DMS53 (cell line): ENCODE results near the gene DDC.
"Not testable (repeated sequence)": the region's sequence is repeated elsewhere in the genome, so short reads cannot be mapped to it uniquely, and the experiment has no call there.

Experiments
- DNase-seq: peaks from one replicate; lab custom pipeline; 2025; lab: John Stamatoyannopoulos, UW

The DDC gene

GRCh38 chr7:50519350-50519749 is 45.9 kb downstream of the DDC start:
- DNase-seq = not testable (repeated sequence)

GRCh38 chr7:50513166-50513871 is 51.9 kb downstream of the DDC start:
- DNase-seq = no peak

- DNase-seq = no peak
These were observed 52.8 kb downstream of the DDC start for GRCh38 chr7:50512384-50512783.

GRCh38 chr7:50509459-50509858 is 55.7 kb downstream of the DDC start:
- DNase-seq = no peak

GRCh38 chr7:50508471-50508943 is 56.7 kb downstream of the DDC start:
- no peak for DNase-seq

GRCh38 chr7:50507898-50508470 is 57.2 kb downstream of the DDC start:
- no peak for DNase-seq

- no peak for DNase-seq
These were observed 59.5 kb downstream of the DDC start for GRCh38 chr7:50505553-50506210.

GRCh38 chr7:50504646-50505546 is 60.3 kb downstream of the DDC start:
- DNase-seq = no peak

GRCh38 chr7:50502947-50503346 is 62.3 kb downstream of the DDC start:
- DNase-seq = no peak

- DNase-seq = no peak
These were observed 63.1 kb downstream of the DDC start for GRCh38 chr7:50502001-50502684.

GRCh38 chr7:50499092-50499491 is 66.1 kb downstream of the DDC start:
- DNase-seq = no peak

- DNase-seq = no peak
These were observed 67.2 kb downstream of the DDC start for GRCh38 chr7:50497968-50498367.

- no peak for DNase-seq
These were observed 68.0 kb downstream of the DDC start for GRCh38 chr7:50497068-50497642.

- DNase-seq = no peak
These were observed 68.6 kb downstream of the DDC start for GRCh38 chr7:50496569-50496968.

- DNase-seq = no peak
These were observed 69.5 kb downstream of the DDC start for GRCh38 chr7:50495746-50496145.

- DNase-seq = no peak
These were observed 72.3 kb downstream of the DDC start for GRCh38 chr7:50492770-50493519.

GRCh38 chr7:50491943-50492342 is 73.3 kb downstream of the DDC start:
- DNase-seq = no peak

GRCh38 chr7:50491209-50491608 is 74.0 kb downstream of the DDC start:
- DNase-seq = no peak

- DNase-seq = no peak
These were observed 76.8 kb downstream of the DDC start for GRCh38 chr7:50488379-50488778.

GRCh38 chr7:50486512-50486911 is 78.7 kb downstream of the DDC start:
- no peak for DNase-seq

- no peak for DNase-seq
These were observed 83.3 kb downstream of the DDC start for GRCh38 chr7:50481867-50482266.
